HG03039 (cell line): Measurements from ENCODE around the gene EGR2.
A peak's percentile ranks its signal among the peaks of the same experiment; 100 is the strongest.

Source experiments
- ATAC-seq: cut with Tn5 transposase; IDR thresholded peaks from one replicate; pipeline ENCODE4 v1.9.1; 2021; ENCODE audit warnings: mild to moderate bottlenecking, moderate library complexity; ENCODE audit not compliant: unreplicated experiment

Gene EGR2

GRCh38 chr10:62816331-62817120, at the start of gene EGR2:
Gene EGR2, minus strand, starts transcription at chr10:62816366. Its CDS starts 337 bp downstream, at chr10:62816029.
- peak; percentile 70 for ATAC-seq

- ATAC-seq: no peak
Measured at GRCh38 chr10:62862447-62862846, 46.3 kb upstream of the EGR2 start.

GRCh38 chr10:62861507-62861906, 45.3 kb upstream of the EGR2 start:
- ATAC-seq: no peak

- ATAC-seq: no peak
Measured at GRCh38 chr10:62860946-62861345, 44.8 kb upstream of the EGR2 start.

GRCh38 chr10:62858364-62858763, 42.2 kb upstream of the EGR2 start:
- no peak for ATAC-seq

GRCh38 chr10:62856021-62856420, 39.9 kb upstream of the EGR2 start:
- no peak for ATAC-seq

GRCh38 chr10:62853710-62854109, 37.5 kb upstream of the EGR2 start:
- ATAC-seq: no peak

GRCh38 chr10:62852961-62853702, 37.0 kb upstream of the EGR2 start:
- peak; percentile 61 for ATAC-seq

- ATAC-seq: no peak
Measured at GRCh38 chr10:62851442-62851841, 35.3 kb upstream of the EGR2 start.

GRCh38 chr10:62850646-62851045, 34.5 kb upstream of the EGR2 start:
- ATAC-seq: no peak

GRCh38 chr10:62847433-62847832, 31.3 kb upstream of the EGR2 start:
- no peak for ATAC-seq

- ATAC-seq: no peak
Measured at GRCh38 chr10:62844280-62845011, 28.3 kb upstream of the EGR2 start.

- no peak for ATAC-seq
Measured at GRCh38 chr10:62843600-62843999, 27.4 kb upstream of the EGR2 start.

GRCh38 chr10:62842983-62843382, 26.8 kb upstream of the EGR2 start:
- no peak for ATAC-seq

- no peak for ATAC-seq
Measured at GRCh38 chr10:62839590-62839989, 23.4 kb upstream of the EGR2 start.

GRCh38 chr10:62831346-62831745, 15.2 kb upstream of the EGR2 start:
- peak; percentile 48 for ATAC-seq

- ATAC-seq: no peak
Measured at GRCh38 chr10:62830679-62831078, 14.5 kb upstream of the EGR2 start.

GRCh38 chr10:62829622-62830021, 13.5 kb upstream of the EGR2 start:
- no peak for ATAC-seq

GRCh38 chr10:62826273-62826672, 10.1 kb upstream of the EGR2 start:
- no peak for ATAC-seq

- no peak for ATAC-seq
Measured at GRCh38 chr10:62820586-62820985, 4.4 kb upstream of the EGR2 start.

GRCh38 chr10:62819141-62819920, 3.2 kb upstream of the EGR2 start:
- ATAC-seq: no peak
